Left ventricle myocardium inferior (tissue), 1 donor: ENCODE data around the gene TASOR2. TPM values are rescaled to one million over a fixed set of nuclear protein-coding genes. Genes with fewer than 3 reads are reported as not detected.

Experiments
- DNase-seq: peaks from one replicate; pipeline ENCODE4 v3.0.0-alpha.2; 2020
- H3K27ac ChIP-seq: fragments of 200-600 bp; replicated peaks from 2 replicates; pipeline ENCODE4 v1.8.0; 2021
- H3K27me3 ChIP-seq: fragments of 200-600 bp; 2 replicates; pipeline ENCODE4 v1.8.0; 2021; ENCODE audit warnings: low read depth
- H3K36me3 ChIP-seq: fragments of 200-600 bp; 2 replicates; pipeline ENCODE4 v1.8.0; 2021
- H3K4me1 ChIP-seq: fragments of 200-600 bp; 2 replicates; pipeline ENCODE4 v1.8.0; 2021
- H3K4me3 ChIP-seq: fragments of 200-600 bp; 2 replicates; pipeline ENCODE4 v1.8.0; 2021; ENCODE audit warnings: mild to moderate bottlenecking, moderate library complexity
- H3K9me3 ChIP-seq: fragments of 200-600 bp; replicated peaks from 2 replicates; pipeline ENCODE4 v1.8.0; 2021
- intact Hi-C: fragments of 100-400 bp; cut with micrococcal nuclease; formaldehyde crosslinking; loops from one replicate; pipeline ENCODE4 v1.11.0; 2022
- total RNA-seq: library from RNA; stranded (reverse); fragmentation: NEBNext Ultra II Directional; extraction: Animal tissue kit (Norgen Biotek cat#: 25700); gene quantifications from one replicate; pipeline ENCODE4 v1.2.1, GENCODE V29; 2021
- TF ChIP-seq, protein P1 (sequence below): fragments of 200-600 bp; IDR thresholded peaks from 2 replicates; pipeline ENCODE4 v1.8.0; 2021; ENCODE audit warnings: antibody characterized with exemption, mild to moderate bottlenecking, borderline replicate concordance
- donor health status: DM: no; HTN: yes; CAD: no; lungs with severe emphysema.

Gene TASOR2
- total RNA-seq, 1 donor from 2014 or later, result 39.9 TPM

DNA sequence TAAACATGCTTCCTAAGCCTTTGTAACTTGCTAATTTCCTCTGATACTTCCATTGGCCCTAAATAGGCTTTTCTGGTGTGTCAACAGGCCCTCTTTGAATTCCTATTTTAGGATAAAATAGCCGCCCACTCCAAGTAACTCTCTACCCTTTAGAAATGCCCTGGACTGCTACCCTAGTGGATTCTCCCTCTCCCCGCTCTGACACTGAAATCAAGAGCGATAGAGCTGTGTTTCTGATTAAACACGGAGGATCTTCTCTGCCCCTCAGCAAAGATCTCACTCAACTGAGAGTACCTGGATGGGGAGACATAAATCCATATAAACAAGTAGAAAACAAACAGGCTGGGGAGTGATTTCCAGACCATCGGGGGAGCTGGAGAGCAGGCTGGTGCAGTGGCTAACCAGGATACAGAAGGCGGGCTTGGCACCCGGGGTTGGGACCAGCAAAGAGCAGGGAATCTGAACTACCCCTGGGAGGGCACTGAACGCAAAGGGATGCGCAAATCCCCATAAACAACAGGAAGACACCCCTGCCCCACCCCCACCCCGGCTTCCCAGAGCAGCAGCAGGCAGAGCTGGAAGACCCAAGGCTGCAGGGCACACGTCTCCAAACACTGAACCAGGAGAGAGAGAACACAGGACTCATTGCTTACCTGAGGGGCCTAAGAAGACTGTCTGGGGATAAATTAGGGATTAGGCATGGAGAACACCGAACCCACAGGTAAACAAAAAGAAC is 20.8 kb upstream of the TASOR2 start:
- Histone ChIP-seq H3K36me3 (no peaks in the 10 kb centered on the region), H3K9me3 (no peaks in the 10 kb centered on the region), H3K4me3 (no peak overlapping the region), H3K27ac (no peak overlapping the region), H3K4me1 (peaks cover 24% of the 10 kb centered on the region), H3K27me3 (no peaks in the 10 kb centered on the region)
- DNase-seq, result no peak
- intact Hi-C loops, result no loop called here
- TF ChIP-seq, protein P1, sequence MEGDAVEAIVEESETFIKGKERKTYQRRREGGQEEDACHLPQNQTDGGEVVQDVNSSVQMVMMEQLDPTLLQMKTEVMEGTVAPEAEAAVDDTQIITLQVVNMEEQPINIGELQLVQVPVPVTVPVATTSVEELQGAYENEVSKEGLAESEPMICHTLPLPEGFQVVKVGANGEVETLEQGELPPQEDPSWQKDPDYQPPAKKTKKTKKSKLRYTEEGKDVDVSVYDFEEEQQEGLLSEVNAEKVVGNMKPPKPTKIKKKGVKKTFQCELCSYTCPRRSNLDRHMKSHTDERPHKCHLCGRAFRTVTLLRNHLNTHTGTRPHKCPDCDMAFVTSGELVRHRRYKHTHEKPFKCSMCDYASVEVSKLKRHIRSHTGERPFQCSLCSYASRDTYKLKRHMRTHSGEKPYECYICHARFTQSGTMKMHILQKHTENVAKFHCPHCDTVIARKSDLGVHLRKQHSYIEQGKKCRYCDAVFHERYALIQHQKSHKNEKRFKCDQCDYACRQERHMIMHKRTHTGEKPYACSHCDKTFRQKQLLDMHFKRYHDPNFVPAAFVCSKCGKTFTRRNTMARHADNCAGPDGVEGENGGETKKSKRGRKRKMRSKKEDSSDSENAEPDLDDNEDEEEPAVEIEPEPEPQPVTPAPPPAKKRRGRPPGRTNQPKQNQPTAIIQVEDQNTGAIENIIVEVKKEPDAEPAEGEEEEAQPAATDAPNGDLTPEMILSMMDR, result no peak

DNA sequence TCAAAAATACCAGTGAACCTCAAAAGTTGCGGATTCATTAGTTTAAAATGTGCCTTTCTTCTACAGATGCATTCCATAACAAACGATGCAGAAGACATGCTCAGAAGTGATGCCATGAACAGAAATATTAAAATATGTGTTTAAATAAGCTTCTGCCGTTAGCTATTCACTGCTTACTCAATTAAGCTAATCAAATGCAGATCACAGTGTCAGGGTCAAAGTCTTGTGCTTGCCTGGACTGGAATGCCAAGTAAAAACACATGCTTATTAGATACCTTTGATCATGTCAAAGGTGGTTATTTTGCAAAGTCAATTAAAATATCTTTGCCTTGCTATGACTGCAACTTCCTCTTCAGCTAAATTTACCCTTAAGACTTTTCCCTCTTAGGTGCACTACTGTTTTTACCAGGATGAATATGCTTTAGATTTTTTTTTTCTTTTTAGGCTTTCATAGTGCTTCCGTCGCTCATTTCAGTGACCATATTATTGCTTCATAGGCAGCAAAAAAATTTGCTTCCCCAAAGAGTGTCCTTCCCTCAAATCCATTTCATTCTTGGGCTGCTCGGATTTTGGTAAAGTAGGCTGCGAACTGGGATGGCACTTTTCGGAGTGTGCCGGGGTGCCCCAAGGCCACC is 19.1 kb upstream of the TASOR2 start:
- H3K4me1 ChIP-seq, result peaks cover 24% of the 10 kb centered on the region
- DNase-seq, result no peak
- peak overlapping the region; percentile 90 for H3K27ac ChIP-seq
- no peaks in the 10 kb centered on the region for H3K27me3 ChIP-seq
- H3K9me3 ChIP-seq, result no peaks in the 10 kb centered on the region
- H3K36me3 ChIP-seq, result no peaks in the 10 kb centered on the region
- TF ChIP-seq, protein P1, result no peak
- peak overlapping the region; percentile 89 for H3K4me3 ChIP-seq
- intact Hi-C loops, result no loop called here

DNA sequence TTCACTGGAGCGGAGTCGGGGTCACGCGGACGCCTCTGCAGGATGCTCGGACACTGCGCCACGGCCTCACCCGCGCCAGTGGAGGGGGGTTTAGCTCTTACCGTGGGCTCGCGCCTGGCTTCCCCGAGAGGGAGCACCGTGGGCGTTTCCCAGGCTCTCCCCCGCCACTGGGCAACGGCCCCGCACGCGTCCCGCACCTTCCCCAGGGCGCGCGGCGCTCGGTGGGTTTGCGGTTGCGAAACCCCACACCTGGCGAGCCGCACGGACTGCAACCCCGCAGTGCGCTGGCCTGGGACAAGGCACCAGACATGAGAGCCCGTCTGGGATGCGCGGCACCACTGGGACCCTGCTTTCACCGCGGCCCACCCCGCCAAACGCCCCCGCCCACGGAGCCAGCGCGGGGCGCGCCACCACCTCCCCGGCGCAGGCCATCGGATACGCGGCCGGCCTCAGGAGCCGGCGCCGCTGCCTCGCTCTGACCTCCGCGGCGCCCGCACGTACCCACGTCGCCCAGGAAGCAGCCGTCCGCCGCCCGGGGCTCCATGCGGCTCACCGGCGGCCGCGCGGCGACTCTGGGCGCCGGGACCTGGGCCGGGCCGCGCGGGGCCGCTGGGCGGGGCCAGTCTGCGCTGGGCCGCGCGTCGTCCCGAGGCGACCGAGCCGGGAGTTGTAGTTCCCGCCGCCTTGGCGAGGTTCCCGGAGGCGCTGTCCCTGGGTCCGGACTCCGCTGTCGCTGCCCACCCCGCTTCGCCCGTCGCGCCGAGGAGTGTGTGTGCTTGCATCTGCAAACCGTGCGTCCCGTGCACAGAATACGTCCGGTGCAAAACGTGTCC is 18.4 kb upstream of the TASOR2 start, which contains the start of gene ASB13:
TSS of gene ASB13 (minus strand) at position 588 of the 833 bp plus-strand sequence. CDS start at position 544, 44 bp downstream.
- H3K36me3 ChIP-seq, result no peaks in the 10 kb centered on the region
- peak; percentile 81 for DNase-seq
- no peaks in the 10 kb centered on the region for H3K9me3 ChIP-seq
- TF ChIP-seq, protein P1, result peak; percentile 17
- peak within 1 kb of the TSS; percentile 89 for H3K4me3 ChIP-seq
- intact Hi-C loops, result no loop called here
- H3K4me1 ChIP-seq, result peaks cover 24% of the 10 kb centered on the region
- H3K27me3 ChIP-seq, result no peaks in the 10 kb centered on the region
- H3K27ac ChIP-seq, result peak within 1 kb of the TSS; percentile 90

DNA sequence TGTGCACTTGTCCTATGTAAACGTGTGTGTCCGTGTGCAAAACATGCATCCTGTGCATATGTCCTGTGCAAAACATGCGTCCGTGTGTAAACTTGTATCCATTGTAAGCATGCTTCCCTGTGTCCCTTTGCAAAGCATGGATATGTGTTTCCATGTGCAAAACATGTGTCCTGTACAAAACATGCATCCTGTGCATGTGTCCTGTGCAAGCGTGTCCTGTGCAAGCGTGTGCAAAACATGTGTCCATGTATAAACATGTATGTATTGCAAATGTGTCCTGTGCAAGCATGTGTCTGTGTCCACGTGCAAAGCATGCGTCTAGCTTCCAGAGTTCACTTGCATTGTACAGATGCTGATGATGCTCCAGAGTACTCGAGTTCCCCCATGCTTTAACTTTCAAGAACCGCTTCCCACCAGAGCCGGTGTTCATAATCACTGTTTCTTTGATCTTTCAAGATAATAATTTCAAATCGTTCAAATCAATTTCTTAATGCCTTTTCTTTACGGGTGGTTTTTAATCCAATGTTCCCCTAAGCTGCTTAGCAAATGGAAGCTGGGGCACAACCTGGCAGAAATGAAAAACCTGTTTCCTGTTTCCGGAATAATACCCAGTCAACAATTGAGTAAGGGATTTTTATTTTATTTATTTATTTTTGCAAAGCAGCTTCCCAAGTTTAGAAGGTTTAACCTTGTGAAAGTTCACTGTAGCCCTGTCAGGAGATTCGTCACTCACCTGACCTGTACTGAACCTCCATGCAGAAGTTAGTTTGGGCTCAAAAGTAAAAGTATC is 17.6 kb upstream of the TASOR2 start:
- no peak for DNase-seq
- Histone ChIP-seq H3K9me3 (peaks cover under 1% of the 10 kb centered on the region), H3K4me3 (peak overlapping the region; percentile 89), H3K27ac (peak overlapping the region; percentile 90), H3K36me3 (no peaks in the 10 kb centered on the region), H3K4me1 (peaks cover 24% of the 10 kb centered on the region), H3K27me3 (no peaks in the 10 kb centered on the region)
- TF ChIP-seq, protein P1, result no peak
- intact Hi-C loops, result no loop called here

DNA sequence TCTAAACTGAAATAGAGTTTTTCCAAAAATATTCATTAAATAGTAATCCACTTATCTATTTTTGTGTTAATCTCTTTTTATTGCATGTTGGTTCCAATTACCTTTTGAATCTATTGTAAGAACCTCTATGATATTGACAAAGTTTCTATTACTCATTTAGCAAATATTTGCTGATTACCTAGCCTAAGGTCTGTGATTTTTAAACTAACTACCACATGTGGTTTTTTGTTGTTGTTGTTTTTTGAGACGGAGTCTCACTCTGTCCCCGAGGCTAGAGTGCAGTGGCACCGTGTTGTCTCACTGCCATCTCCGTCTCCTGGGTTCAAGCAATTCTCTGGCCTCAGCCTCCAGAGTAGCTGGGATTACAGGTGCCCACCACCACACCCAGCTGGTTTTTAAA is 16.2 kb upstream of the TASOR2 start:
- peaks cover 11% of the 10 kb centered on the region for H3K9me3 ChIP-seq
- H3K4me1 ChIP-seq, result peaks cover 24% of the 10 kb centered on the region
- intact Hi-C loops, result no loop called here
- no peak for DNase-seq
- H3K4me3 ChIP-seq, result no peak overlapping the region
- H3K27me3 ChIP-seq, result no peaks in the 10 kb centered on the region
- TF ChIP-seq, protein P1, result no peak
- no peak overlapping the region for H3K27ac ChIP-seq
- no peaks in the 10 kb centered on the region for H3K36me3 ChIP-seq
